HEK293T (cell line): ENCODE results near the gene MUC12.

Source experiments
- CTCF ChIA-PET: fragments of 350-600 bp; formaldehyde crosslinking; extraction: SDS; loops from one replicate; lab custom pipeline; 2021; ENCODE audit warnings: antibody characterized with exemption, inconsistent platforms; lab: Yijun Ruan, JAX
- POLR2A ChIA-PET: fragments of 350-600 bp; formaldehyde crosslinking; extraction: SDS; loops from one replicate; lab custom pipeline; 2020; ENCODE audit warnings: antibody characterized with exemption, inconsistent platforms; lab: Yijun Ruan, JAX
- DNase-seq: peaks from one replicate; pipeline ENCODE4 v3.0.0; 2012; ENCODE audit warnings: mixed read lengths; ENCODE audit errors: extremely low spot score
- ARNT ChIP-seq: fragments of 450-650 bp; IDR thresholded peaks from 2 replicates; pipeline ENCODE4 v1.6.1; 2017; ENCODE audit warnings: mild to moderate bottlenecking
- BHLHE40 ChIP-seq: fragments of 450-650 bp; IDR thresholded peaks from 2 replicates; pipeline ENCODE4 v1.6.1; 2016; ENCODE audit warnings: mild to moderate bottlenecking, moderate library complexity, borderline replicate concordance
- CTBP1 ChIP-seq: fragments of 450-650 bp; IDR thresholded peaks from 2 replicates; pipeline ENCODE4 v1.6.1; 2016; ENCODE audit warnings: borderline replicate concordance
- ELF4 ChIP-seq: fragments of 450-650 bp; IDR thresholded peaks from 2 replicates; pipeline ENCODE4 v1.6.1; 2017; ENCODE audit warnings: antibody characterized with exemption
- FOXA1 ChIP-seq: fragments of 450-650 bp; IDR thresholded peaks from 2 replicates; pipeline ENCODE4 v1.6.1; 2016; ENCODE audit warnings: mild to moderate bottlenecking
- FOXK2 ChIP-seq: fragments of 450-650 bp; IDR thresholded peaks from 2 replicates; pipeline ENCODE4 v1.6.1; 2016; ENCODE audit warnings: mild to moderate bottlenecking
- FOXM1 ChIP-seq: fragments of 450-650 bp; IDR thresholded peaks from 2 replicates; pipeline ENCODE4 v1.6.1; 2017; ENCODE audit warnings: mild to moderate bottlenecking, borderline replicate concordance
- HDGF ChIP-seq: fragments of 450-650 bp; IDR thresholded peaks from 2 replicates; pipeline ENCODE4 v1.6.1; 2017; ENCODE audit warnings: antibody characterized with exemption, borderline replicate concordance
- L3MBTL2 ChIP-seq: fragments of 450-650 bp; conservative IDR thresholded peaks from 2 replicates; pipeline ENCODE4 v1.6.1; 2016; ENCODE audit warnings: mild to moderate bottlenecking
- LEF1 ChIP-seq: fragments of 450-650 bp; IDR thresholded peaks from 2 replicates; pipeline ENCODE4 v1.6.1; 2017; ENCODE audit warnings: mild to moderate bottlenecking, borderline replicate concordance
- NFRKB ChIP-seq: fragments of 450-650 bp; IDR thresholded peaks from 2 replicates; pipeline ENCODE4 v1.6.1; 2016; ENCODE audit warnings: mild to moderate bottlenecking, moderate library complexity
- SP1 ChIP-seq: fragments of 450-650 bp; IDR thresholded peaks from 2 replicates; pipeline ENCODE4 v1.6.1; 2017
- SUZ12 ChIP-seq: fragments of 450-650 bp; IDR thresholded peaks from 2 replicates; pipeline ENCODE4 v1.6.1; 2016; ENCODE audit warnings: mild to moderate bottlenecking
- TARDBP ChIP-seq: fragments of 450-650 bp; IDR thresholded peaks from 2 replicates; pipeline ENCODE4 v1.6.1; 2016
- ZNF384 ChIP-seq: fragments of 450-650 bp; IDR thresholded peaks from 2 replicates; pipeline ENCODE4 v1.6.1; 2016
- TF ChIP-seq, protein P1 (sequence below): fragments of 450-650 bp; IDR thresholded peaks from 2 replicates; pipeline ENCODE4 v1.6.1; 2016

MUC12 gene

DNA sequence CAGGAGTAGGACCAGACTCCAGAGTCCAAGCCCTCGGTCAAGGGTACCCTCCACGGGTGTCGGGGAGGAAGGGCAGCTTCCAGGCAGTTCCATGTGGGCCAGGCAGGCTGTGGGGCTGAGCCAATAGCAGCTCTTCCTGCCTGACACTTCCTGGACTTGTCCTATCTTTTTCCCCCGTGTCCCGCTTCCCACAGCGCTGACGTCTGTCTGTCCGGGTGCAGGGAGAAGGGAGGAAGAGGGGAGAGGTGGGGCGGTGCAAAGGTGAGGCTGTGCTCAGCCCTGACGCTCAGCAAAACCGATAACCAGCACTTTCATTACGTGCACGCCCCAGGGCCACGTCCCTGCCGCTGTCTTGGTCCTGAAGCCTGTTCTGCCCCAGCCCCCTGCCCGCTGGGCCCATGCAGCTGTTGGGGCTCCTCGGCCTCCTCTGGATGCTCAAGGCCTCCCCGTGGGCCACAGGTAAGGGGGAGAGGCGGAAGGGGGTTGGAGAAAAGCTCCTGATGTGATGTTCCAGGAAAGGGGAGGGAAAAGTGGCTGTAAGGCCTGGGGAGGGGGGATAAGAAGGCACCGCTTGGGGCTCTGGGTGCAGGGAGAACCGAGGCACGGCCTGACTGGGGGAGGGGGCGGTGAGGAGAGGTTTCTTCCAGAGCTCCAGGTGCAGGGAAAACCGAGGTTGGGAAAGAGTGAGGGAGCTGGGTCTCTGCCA lies 20.0 kb upstream of the MUC12 start, which contains the start of gene MUC3A:
Gene MUC3A (plus strand): TSS at position 308 of the 706 bp plus-strand sequence. CDS start 91 bp downstream, at position 399.
- no peak for TF ChIP-seq BHLHE40
- no peak for TF ChIP-seq ARNT
- no peak for TF ChIP-seq FOXA1
- TF ChIP-seq L3MBTL2, result no peak
- DNase-seq, result no peak
- ChIA-PET CTCF (interaction anchor here (0.6 to 0.7 kb wide), 2 partner anchors 40 to 462 kb away, joined by 3 read pairs; no protein-coding TSS in a partner anchor), POLR2A (interaction anchor here (0.9 kb wide), 1 partner anchor 60 kb away, joined by 3 read pairs; the partner anchor contains the start of gene UFSP1)

GRCh38 chr7:100949933-100950443 lies 19.4 kb upstream of the MUC12 start:
- no peak for TF ChIP-seq LEF1
- CTCF ChIA-PET, result interaction anchor here (0.7 kb wide), 1 partner anchor 462 kb away, joined by 3 read pairs; no protein-coding TSS in a partner anchor
- POLR2A ChIA-PET, result no interaction called here
- no peak for DNase-seq

DNA sequence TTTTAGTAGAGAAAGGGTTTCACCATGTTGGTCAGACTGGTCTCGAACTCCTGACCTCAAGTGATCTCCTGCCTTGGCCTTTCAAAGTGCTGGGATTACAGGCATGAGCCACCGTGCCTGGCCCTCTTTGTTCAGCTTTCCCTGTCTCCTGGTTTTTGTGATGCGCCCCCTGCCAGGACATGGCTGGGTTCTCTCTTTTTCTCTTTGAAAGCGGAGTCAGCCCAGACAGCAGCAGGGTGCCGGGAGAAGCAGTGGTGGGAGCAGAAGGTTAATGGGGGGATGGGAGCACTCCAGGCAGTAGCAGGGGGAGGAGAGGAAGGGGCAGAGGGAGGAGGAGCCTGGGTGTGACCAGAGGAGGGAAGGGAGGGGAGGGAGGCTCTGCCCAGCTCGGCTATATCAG lies 18.2 kb upstream of the MUC12 start:
- ChIA-PET CTCF (interaction anchor here (0.6 kb wide), 1 partner anchor 65 kb away, joined by 3 read pairs; no protein-coding TSS in a partner anchor), POLR2A (no interaction called here)
- DNase-seq, result no peak
- TF ChIP-seq, protein P1, sequence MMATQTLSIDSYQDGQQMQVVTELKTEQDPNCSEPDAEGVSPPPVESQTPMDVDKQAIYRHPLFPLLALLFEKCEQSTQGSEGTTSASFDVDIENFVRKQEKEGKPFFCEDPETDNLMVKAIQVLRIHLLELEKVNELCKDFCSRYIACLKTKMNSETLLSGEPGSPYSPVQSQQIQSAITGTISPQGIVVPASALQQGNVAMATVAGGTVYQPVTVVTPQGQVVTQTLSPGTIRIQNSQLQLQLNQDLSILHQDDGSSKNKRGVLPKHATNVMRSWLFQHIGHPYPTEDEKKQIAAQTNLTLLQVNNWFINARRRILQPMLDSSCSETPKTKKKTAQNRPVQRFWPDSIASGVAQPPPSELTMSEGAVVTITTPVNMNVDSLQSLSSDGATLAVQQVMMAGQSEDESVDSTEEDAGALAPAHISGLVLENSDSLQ, result no peak
- TF ChIP-seq LEF1 (no peak), L3MBTL2 (no peak), ELF4 (no peak), FOXA1 (no peak), SUZ12 (no peak), ARNT (no peak), FOXM1 (no peak), SP1 (no peak), ZNF384 (no peak)

DNA sequence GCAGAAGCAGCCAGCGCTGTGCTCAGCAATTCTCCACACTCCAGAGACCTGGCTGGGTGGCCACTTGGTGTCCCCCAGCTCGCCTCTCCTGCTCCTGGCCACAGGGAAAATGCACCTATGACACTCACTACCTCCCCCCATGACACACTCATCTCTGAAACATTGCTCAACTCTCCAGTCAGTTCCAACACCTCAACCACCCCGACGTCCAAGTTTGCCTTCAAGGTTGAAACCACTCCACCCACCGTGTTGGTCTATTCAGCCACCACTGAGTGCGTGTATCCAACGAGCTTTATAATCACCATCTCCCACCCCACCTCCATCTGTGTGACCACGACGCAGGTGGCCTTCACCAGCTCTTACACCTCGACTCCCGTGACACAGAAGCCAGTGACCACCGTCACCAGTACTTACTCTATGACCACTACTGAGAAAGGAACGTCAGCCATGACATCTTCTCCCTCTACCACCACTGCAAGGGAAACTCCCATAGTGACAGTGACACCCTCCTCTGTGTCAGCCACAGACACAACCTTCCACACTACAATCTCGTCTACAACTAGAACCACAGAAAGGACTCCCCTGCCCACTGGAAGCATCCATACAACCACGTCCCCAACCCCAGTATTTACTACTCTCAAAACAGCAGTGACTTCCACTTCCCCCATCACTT lies 17.3 kb upstream of the MUC12 start:
- no peak for DNase-seq
- ChIA-PET CTCF (interaction anchor here (0.5 to 0.6 kb wide), 2 partner anchors 52 to 64 kb away, joined by 3 to 9 read pairs; no protein-coding TSS in a partner anchor), POLR2A (no interaction called here)
- no peak for TF ChIP-seq BHLHE40
- no peak for TF ChIP-seq L3MBTL2
- no peak for TF ChIP-seq ZNF384
- no peak for TF ChIP-seq ARNT
- no peak for TF ChIP-seq SP1
- no peak for TF ChIP-seq LEF1
- no peak for TF ChIP-seq TARDBP
- TF ChIP-seq, protein P1, result no peak
- no peak for TF ChIP-seq NFRKB
- no peak for TF ChIP-seq SUZ12
- no peak for TF ChIP-seq FOXM1
- TF ChIP-seq HDGF, result no peak
- TF ChIP-seq ELF4, result no peak
- no peak for TF ChIP-seq FOXK2
- no peak for TF ChIP-seq FOXA1
- TF ChIP-seq CTBP1, result no peak

DNA sequence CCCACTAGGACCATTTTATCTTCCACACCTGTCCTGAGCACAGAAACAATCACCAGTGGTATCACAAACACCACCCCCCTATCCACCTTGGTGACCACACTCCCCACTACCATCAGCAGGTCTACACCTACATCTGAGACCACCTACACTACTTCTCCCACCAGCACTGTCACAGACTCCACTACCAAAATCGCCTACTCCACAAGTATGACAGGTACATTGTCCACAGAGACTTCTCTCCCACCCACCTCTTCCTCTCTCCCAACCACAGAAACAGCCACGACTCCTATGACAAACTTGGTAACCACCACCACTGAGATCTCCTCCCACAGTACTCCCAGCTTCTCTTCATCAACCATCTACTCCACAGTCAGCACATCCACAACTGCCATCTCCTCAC lies 16.7 kb upstream of the MUC12 start:
- DNase-seq, result no peak
- POLR2A ChIA-PET, result no interaction called here
- TF ChIP-seq FOXA1 (no peak), ARNT (no peak), TARDBP (no peak), FOXM1 (no peak), ZNF384 (no peak), SUZ12 (no peak), BHLHE40 (no peak), SP1 (no peak)
- CTCF ChIA-PET, result no interaction called here

- POLR2A ChIA-PET, result interaction anchor here (0.9 kb wide), 1 partner anchor 95 kb away, joined by 3 read pairs; no protein-coding TSS in a partner anchor
- TF ChIP-seq SUZ12 (no peak), FOXA1 (no peak), BHLHE40 (no peak), SP1 (no peak), TARDBP (no peak), CTBP1 (no peak), FOXK2 (no peak), L3MBTL2 (no peak), FOXM1 (no peak), LEF1 (no peak), ELF4 (no peak), NFRKB (no peak), HDGF (no peak)
- TF ChIP-seq, protein P1, result no peak
- CTCF ChIA-PET, result interaction anchor here (0.6 to 0.8 kb wide), 3 partner anchors 8 to 1139 kb away, joined by 3 to 4 read pairs (median 3); no protein-coding TSS in a partner anchor
- DNase-seq, result peak; percentile 52
Measured at GRCh38 chr7:100957832-100958421, 11.4 kb upstream of the MUC12 start.
